HCT116 (cell line): ENCODE measurements around the gene APBA1. TPM values are rescaled to one million over a fixed set of nuclear protein-coding genes. Genes with fewer than 3 reads are reported as not detected.

Source experiments
- ATAC-seq: fragments of 200-7000 bp; cut with Tn5 transposase; 2 replicates; pipeline ENCODE4 v1.9.1; 2020; ENCODE audit warnings: mild to moderate bottlenecking, moderate library complexity
- BruUV-seq: library from RNA; stranded (reverse); fragments of 400-500 nt; replicated peaks from 2 replicates; lab custom pipeline; 2021; lab: Mats Ljungman, UMichigan
- CTCF ChIA-PET: fragments of 300-600 bp; sonication (Branson Sonifier 250); formaldehyde crosslinking; loops from one replicate; lab custom pipeline; 2021; ENCODE audit warnings: antibody characterized with exemption; lab: Charles Lee
- POLR2A ChIA-PET: fragments of 300-600, 350-600 bp; sonication (Branson Sonifier 250); formaldehyde crosslinking; loops from one replicate; lab custom pipeline; 2021; ENCODE audit warnings: antibody characterized with exemption; lab: Charles Lee
- RAD21 ChIA-PET, 2 experiments: fragments of 300-600 bp; sonication (Branson Sonifier 250); formaldehyde crosslinking; loops; one replicate each; lab custom pipeline; 2023; ENCODE audit warnings: low total read pairs in 2 of 2; ENCODE audit not compliant: uncharacterized antibody in 2 of 2, unreplicated experiment in 2 of 2, low non-redundant PET in 1 of 2; lab: Charles Lee
- DNase-seq: peaks from one replicate; pipeline ENCODE4 v3.0.0-alpha.2; 2010; ENCODE audit warnings: low read depth, low spot score
- H2AFZ ChIP-seq: fragments of 200-600 bp; shearing (Covaris generic), sonication (generic); 2 replicates; pipeline ENCODE4 v1.6.1; 2017; ENCODE audit warnings: low read depth, mixed run types, mixed read lengths, antibody characterized with exemption, low read length; ENCODE audit not compliant: poor library complexity, severe bottlenecking
- H3K27ac ChIP-seq: 2 replicates; pipeline ENCODE4 v1.5.1; 2012; ENCODE audit warnings: low read depth, low read length
- H3K27me3 ChIP-seq: fragments of 200-600 bp; sonication (generic); 2 replicates; pipeline ENCODE4 v1.6.1; 2016; ENCODE audit warnings: mixed run types, low read length, mixed read lengths; ENCODE audit not compliant: insufficient read depth
- H3K36me3 ChIP-seq, 2 experiments: fragments of 200-500 bp in 1 of 2; fragments of 200-600 bp in 1 of 2; sonication (Bioruptor generic) in 1 of 2; sonication (generic) in 1 of 2; 2 replicates each; pipeline versions ENCODE4 v1.5.1 to v1.6.1; 2014 to 2016; ENCODE audit warnings: low read length in 2 of 2, inconsistent platforms in 1 of 2, mixed read lengths in 1 of 2, mixed run types in 1 of 2; ENCODE audit not compliant: insufficient read depth in 2 of 2, control insufficient read depth in 1 of 2
- H3K4me1 ChIP-seq, 2 experiments: fragments of 200-600 bp in 1 of 2; sonication (generic) in 1 of 2; 2 replicates each; pipeline versions ENCODE4 v1.5.1 to v1.6.1; 2012 to 2017; ENCODE audit warnings: low read length in 2 of 2, inconsistent platforms in 1 of 2, mild to moderate bottlenecking in 1 of 2, mixed read lengths in 1 of 2, mixed run types in 1 of 2, moderate library complexity in 1 of 2; ENCODE audit not compliant: insufficient read depth in 2 of 2, control insufficient read depth in 1 of 2
- H3K4me2 ChIP-seq: fragments of 200-600 bp; sonication (generic); 2 replicates; pipeline ENCODE4 v1.6.1; 2017; ENCODE audit warnings: mixed run types, low read length, mixed read lengths
- H3K4me3 ChIP-seq, 2 experiments: fragments of 200-600 bp in 1 of 2; sonication (generic) in 1 of 2; replicated peaks in 1 of 2; 2 replicates each; pipeline ENCODE4 v1.5.1; 2011 to 2016; ENCODE audit warnings: low read length in 2 of 2, control low read depth in 1 of 2, low read depth in 1 of 2, mild to moderate bottlenecking in 1 of 2, mixed read lengths in 1 of 2, mixed run types in 1 of 2
- H3K79me2 ChIP-seq: fragments of 200-600 bp; sonication (generic); 2 replicates; pipeline ENCODE4 v1.6.1; 2017; ENCODE audit warnings: mild to moderate bottlenecking, mixed run types, low read length, moderate library complexity, mixed read lengths; ENCODE audit not compliant: insufficient read depth
- H3K9ac ChIP-seq: fragments of 200-600 bp; sonication (generic); 2 replicates; pipeline ENCODE4 v1.6.1; 2016; ENCODE audit warnings: low read length, mixed read lengths
- H3K9me2 ChIP-seq: fragments of 200-600 bp; sonication (generic), shearing (Covaris generic); 2 replicates; pipeline ENCODE4 v1.6.1; 2017; ENCODE audit warnings: mixed run types, mild to moderate bottlenecking, moderate library complexity; ENCODE audit not compliant: insufficient read depth
- H3K9me3 ChIP-seq, 2 experiments: fragments of 200-500 bp in 1 of 2; fragments of 200-600 bp in 1 of 2; sonication (Bioruptor generic) in 1 of 2; sonication (generic) in 1 of 2; 2 replicates each; pipeline ENCODE4 v1.6.1; 2014 to 2017; ENCODE audit warnings: low read length in 2 of 2, mixed read lengths in 2 of 2, inconsistent platforms in 1 of 2, low read depth in 1 of 2, mild to moderate bottlenecking in 1 of 2, mixed run types in 1 of 2, moderate library complexity in 1 of 2; ENCODE audit not compliant: control insufficient read depth in 1 of 2, insufficient read depth in 1 of 2
- H4K20me1 ChIP-seq: fragments of 200-600 bp; sonication (generic), shearing (Covaris generic); 2 replicates; pipeline ENCODE4 v1.6.1; 2017; ENCODE audit warnings: mixed run types, mild to moderate bottlenecking, moderate library complexity; ENCODE audit not compliant: insufficient read depth
- CBX3 ChIP-seq: IDR thresholded peaks from 2 replicates; pipeline ENCODE4 v1.6.1; 2012; ENCODE audit warnings: low read depth
- CEBPB ChIP-seq: IDR thresholded peaks from 2 replicates; pipeline ENCODE4 v1.6.1; 2012; ENCODE audit warnings: low read depth
- EGR1 ChIP-seq: IDR thresholded peaks from 2 replicates; pipeline ENCODE4 v1.6.1; 2012; ENCODE audit warnings: low read depth
- ELF1 ChIP-seq: IDR thresholded peaks from 2 replicates; pipeline ENCODE4 v1.6.1; 2012; ENCODE audit warnings: low read depth, borderline replicate concordance
- EZH2 ChIP-seq: fragments of 200-600 bp; sonication (generic); IDR thresholded peaks from 2 replicates; pipeline ENCODE4 v1.6.1; 2017; ENCODE audit warnings: antibody characterized with exemption, mixed run types
- EZH2phosphoT487 ChIP-seq: fragments of 200-600 bp; IDR thresholded peaks from 2 replicates; pipeline ENCODE4 v1.6.1; 2018; ENCODE audit warnings: antibody characterized with exemption, borderline replicate concordance
- JUND ChIP-seq: IDR thresholded peaks from 2 replicates; pipeline ENCODE4 v1.6.1; 2012
- POLR2A ChIP-seq: IDR thresholded peaks from 2 replicates; pipeline ENCODE4 v1.7.0; 2011; ENCODE audit warnings: borderline replicate concordance; ENCODE audit not compliant: insufficient read depth, insufficient read length; ENCODE audit errors: extremely low read depth
- POLR2AphosphoS5 ChIP-seq: IDR thresholded peaks from 2 replicates; pipeline ENCODE4 v1.6.1; 2011; ENCODE audit warnings: mild to moderate bottlenecking, low read depth, low read length, moderate library complexity
- RAD21 ChIP-seq: IDR thresholded peaks from 2 replicates; pipeline ENCODE4 v1.6.1; 2012; ENCODE audit warnings: low read depth, mild to moderate bottlenecking
- SP1 ChIP-seq: IDR thresholded peaks from 2 replicates; pipeline ENCODE4 v1.6.1; 2012; ENCODE audit warnings: low read depth
- TCF7L2 ChIP-seq: IDR thresholded peaks from 2 replicates; pipeline ENCODE4 v1.7.0; 2011; ENCODE audit warnings: borderline replicate concordance, inconsistent platforms; ENCODE audit not compliant: insufficient read depth, insufficient read length; ENCODE audit errors: extremely low read depth
- YY1 ChIP-seq: IDR thresholded peaks from 2 replicates; pipeline ENCODE4 v1.6.1; 2011; ENCODE audit warnings: low read length, low read depth, moderate library complexity, mild to moderate bottlenecking; ENCODE audit not compliant: insufficient replicate concordance; ENCODE audit errors: extremely low read depth
- ZFX ChIP-seq: fragments of 450-650 bp; IDR thresholded peaks from 2 replicates; pipeline ENCODE4 v1.6.1; 2017
- ZNF274 ChIP-seq: fragments of 200-500 bp; sonication (Bioruptor generic); IDR thresholded peaks from 2 replicates; pipeline ENCODE4 v1.6.1; 2014; ENCODE audit warnings: mild to moderate bottlenecking, low read depth, low read length, inconsistent platforms
- intact Hi-C: fragments of 100-400 bp; cut with micrococcal nuclease; formaldehyde crosslinking; loops from 2 replicates; pipeline ENCODE4 v1.10.0; 2022
- total RNA-seq: library from RNA; stranded (reverse); gene quantifications from one replicate; pipeline ENCODE4 v1.2.1, GENCODE V29; 2021; ENCODE audit not compliant: unreplicated experiment
- TF ChIP-seq, protein P1 (sequence below): IDR thresholded peaks from 2 replicates; pipeline ENCODE4 v1.6.1; 2012
- TF ChIP-seq, protein P2 (sequence below): IDR thresholded peaks from 2 replicates; pipeline ENCODE4 v1.6.1; 2012
- TF ChIP-seq, protein P3 (sequence below), 3 experiments: fragments of 200-600 bp in 1 of 3; sonication (generic) in 1 of 3; IDR thresholded peaks in 2 of 3; conservative IDR thresholded peaks in 1 of 3; 2 replicates each; pipeline ENCODE4 v1.5.1; 2012 to 2017; ENCODE audit warnings: low read depth in 2 of 3, low read length in 2 of 3, antibody characterized with exemption in 1 of 3, borderline replicate concordance in 1 of 3, control low read depth in 1 of 3, mild to moderate bottlenecking in 1 of 3, mixed read lengths in 1 of 3, mixed run types in 1 of 3, moderate library complexity in 1 of 3; ENCODE audit not compliant: insufficient read depth in 1 of 3
- TF ChIP-seq, protein P4 (sequence below): IDR thresholded peaks from 2 replicates; pipeline ENCODE4 v1.6.1; 2012; ENCODE audit warnings: low read depth

APBA1 gene
- total RNA-seq, 1 experiment from 2014 or later: 0.20 TPM

DNA sequence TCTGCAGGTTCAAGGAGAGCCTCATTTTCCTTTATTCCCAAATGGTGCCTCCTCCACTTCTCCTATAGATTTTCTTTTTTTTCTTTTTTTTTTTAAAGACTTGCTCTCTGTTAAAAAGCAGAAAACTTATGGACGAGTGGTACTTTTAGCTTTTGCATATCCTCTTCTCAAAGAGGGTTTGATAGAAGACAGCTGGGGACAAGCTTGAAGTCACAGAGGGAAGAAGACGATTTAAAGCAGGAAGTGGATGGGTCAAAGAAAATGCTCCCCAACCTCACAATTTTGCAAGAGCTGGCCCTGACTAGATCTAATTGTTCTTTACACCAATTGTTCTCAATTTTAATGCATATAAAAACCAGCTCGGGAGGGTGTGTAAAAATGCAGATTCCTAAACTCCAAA is 48.9 kb downstream of the APBA1 start:
- POLR2A ChIA-PET: no interaction called here
- Histone ChIP-seq H3K9me2 (no peaks in the 10 kb centered on the region), H3K9ac (no peak overlapping the region), H3K36me3 (no peaks in the 10 kb centered on the region), H2AFZ (no peak overlapping the region), H4K20me1 (no peaks in the 10 kb centered on the region), H3K4me3 (no peak overlapping the region), H3K4me1 (no peaks in the 10 kb centered on the region), H3K79me2 (no peaks in the 10 kb centered on the region), H3K27ac (no peak overlapping the region), H3K4me2 (no peak overlapping the region), H3K27me3 (peaks cover 40% of the 10 kb centered on the region), H3K9me3 (no peaks in the 10 kb centered on the region)
- intact Hi-C loops: no loop called here
- DNase-seq (no peak), ATAC-seq (no peak)
- RAD21 ChIA-PET: no interaction called here
- TF ChIP-seq POLR2AphosphoS5: no peak
- TF ChIP-seq, protein P1, sequence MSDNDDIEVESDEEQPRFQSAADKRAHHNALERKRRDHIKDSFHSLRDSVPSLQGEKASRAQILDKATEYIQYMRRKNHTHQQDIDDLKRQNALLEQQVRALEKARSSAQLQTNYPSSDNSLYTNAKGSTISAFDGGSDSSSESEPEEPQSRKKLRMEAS: no peak
- TF ChIP-seq CEBPB: no peak
- TF ChIP-seq, protein P2, sequence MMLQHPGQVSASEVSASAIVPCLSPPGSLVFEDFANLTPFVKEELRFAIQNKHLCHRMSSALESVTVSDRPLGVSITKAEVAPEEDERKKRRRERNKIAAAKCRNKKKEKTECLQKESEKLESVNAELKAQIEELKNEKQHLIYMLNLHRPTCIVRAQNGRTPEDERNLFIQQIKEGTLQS: no peak
- no peak for TF ChIP-seq ZNF274
- TF ChIP-seq EGR1: no peak
- TF ChIP-seq SP1: no peak
- TF ChIP-seq POLR2A: no peak
- TF ChIP-seq EZH2phosphoT487: no peak
- TF ChIP-seq, protein P3, sequence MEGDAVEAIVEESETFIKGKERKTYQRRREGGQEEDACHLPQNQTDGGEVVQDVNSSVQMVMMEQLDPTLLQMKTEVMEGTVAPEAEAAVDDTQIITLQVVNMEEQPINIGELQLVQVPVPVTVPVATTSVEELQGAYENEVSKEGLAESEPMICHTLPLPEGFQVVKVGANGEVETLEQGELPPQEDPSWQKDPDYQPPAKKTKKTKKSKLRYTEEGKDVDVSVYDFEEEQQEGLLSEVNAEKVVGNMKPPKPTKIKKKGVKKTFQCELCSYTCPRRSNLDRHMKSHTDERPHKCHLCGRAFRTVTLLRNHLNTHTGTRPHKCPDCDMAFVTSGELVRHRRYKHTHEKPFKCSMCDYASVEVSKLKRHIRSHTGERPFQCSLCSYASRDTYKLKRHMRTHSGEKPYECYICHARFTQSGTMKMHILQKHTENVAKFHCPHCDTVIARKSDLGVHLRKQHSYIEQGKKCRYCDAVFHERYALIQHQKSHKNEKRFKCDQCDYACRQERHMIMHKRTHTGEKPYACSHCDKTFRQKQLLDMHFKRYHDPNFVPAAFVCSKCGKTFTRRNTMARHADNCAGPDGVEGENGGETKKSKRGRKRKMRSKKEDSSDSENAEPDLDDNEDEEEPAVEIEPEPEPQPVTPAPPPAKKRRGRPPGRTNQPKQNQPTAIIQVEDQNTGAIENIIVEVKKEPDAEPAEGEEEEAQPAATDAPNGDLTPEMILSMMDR (IDR thresholded peaks at IDR 0.05 in 2 of 3, conservative IDR thresholded peaks at IDR 0.05 in 1 of 3; ENCODE audit: borderline replicate concordance in 1 of 3, insufficient read depth in 1 of 3, low read depth in 2 of 3, low read length in 2 of 3): no peak
- no peak for TF ChIP-seq ZFX
- TF ChIP-seq ELF1: no peak
- TF ChIP-seq, protein P4, sequence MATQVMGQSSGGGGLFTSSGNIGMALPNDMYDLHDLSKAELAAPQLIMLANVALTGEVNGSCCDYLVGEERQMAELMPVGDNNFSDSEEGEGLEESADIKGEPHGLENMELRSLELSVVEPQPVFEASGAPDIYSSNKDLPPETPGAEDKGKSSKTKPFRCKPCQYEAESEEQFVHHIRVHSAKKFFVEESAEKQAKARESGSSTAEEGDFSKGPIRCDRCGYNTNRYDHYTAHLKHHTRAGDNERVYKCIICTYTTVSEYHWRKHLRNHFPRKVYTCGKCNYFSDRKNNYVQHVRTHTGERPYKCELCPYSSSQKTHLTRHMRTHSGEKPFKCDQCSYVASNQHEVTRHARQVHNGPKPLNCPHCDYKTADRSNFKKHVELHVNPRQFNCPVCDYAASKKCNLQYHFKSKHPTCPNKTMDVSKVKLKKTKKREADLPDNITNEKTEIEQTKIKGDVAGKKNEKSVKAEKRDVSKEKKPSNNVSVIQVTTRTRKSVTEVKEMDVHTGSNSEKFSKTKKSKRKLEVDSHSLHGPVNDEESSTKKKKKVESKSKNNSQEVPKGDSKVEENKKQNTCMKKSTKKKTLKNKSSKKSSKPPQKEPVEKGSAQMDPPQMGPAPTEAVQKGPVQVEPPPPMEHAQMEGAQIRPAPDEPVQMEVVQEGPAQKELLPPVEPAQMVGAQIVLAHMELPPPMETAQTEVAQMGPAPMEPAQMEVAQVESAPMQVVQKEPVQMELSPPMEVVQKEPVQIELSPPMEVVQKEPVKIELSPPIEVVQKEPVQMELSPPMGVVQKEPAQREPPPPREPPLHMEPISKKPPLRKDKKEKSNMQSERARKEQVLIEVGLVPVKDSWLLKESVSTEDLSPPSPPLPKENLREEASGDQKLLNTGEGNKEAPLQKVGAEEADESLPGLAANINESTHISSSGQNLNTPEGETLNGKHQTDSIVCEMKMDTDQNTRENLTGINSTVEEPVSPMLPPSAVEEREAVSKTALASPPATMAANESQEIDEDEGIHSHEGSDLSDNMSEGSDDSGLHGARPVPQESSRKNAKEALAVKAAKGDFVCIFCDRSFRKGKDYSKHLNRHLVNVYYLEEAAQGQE: no peak
- no peak for TF ChIP-seq YY1
- no peak for TF ChIP-seq CBX3
- no peak for TF ChIP-seq TCF7L2
- no peak for TF ChIP-seq JUND
- TF ChIP-seq RAD21: no peak
- no peak for TF ChIP-seq EZH2
- CTCF ChIA-PET: no interaction called here
- BruUV-seq: no TSS peak
